Osteocyte (in vitro differentiated cells): Measurements from ENCODE around the gene KCNC3. TPM values are rescaled to one million over a fixed set of nuclear protein-coding genes. Genes with fewer than 3 reads are reported as not detected.

Experiments
- DNase-seq: peaks from one replicate; pipeline ENCODE4 v3.0.0; 2021; ENCODE audit warnings: mixed read lengths; ENCODE audit not compliant: unreplicated experiment; ENCODE audit errors: extremely low spot score
- H3K27ac Mint-ChIP-seq: one replicate; pipeline ENCODE4 v1.8.0; 2021; ENCODE audit warnings: mild to moderate bottlenecking, mixed read lengths; ENCODE audit not compliant: unreplicated experiment
- H3K27me3 Mint-ChIP-seq: one replicate; pipeline ENCODE4 v1.8.0; 2021; ENCODE audit warnings: mixed read lengths; ENCODE audit not compliant: unreplicated experiment
- H3K36me3 Mint-ChIP-seq: one replicate; pipeline ENCODE4 v1.8.0; 2021; ENCODE audit warnings: mixed read lengths; ENCODE audit not compliant: unreplicated experiment
- H3K4me1 Mint-ChIP-seq: one replicate; pipeline ENCODE4 v1.8.0; 2021; ENCODE audit warnings: mixed read lengths; ENCODE audit not compliant: unreplicated experiment
- H3K4me3 Mint-ChIP-seq: one replicate; pipeline ENCODE4 v1.8.0; 2021; ENCODE audit warnings: mild to moderate bottlenecking, moderate library complexity, mixed read lengths; ENCODE audit not compliant: unreplicated experiment
- H3K9me3 Mint-ChIP-seq: one replicate; pipeline ENCODE4 v1.8.0; 2021; ENCODE audit warnings: mixed read lengths; ENCODE audit not compliant: unreplicated experiment
- CTCF ChIP-seq: fragments of 200-600 bp; sonication (generic); IDR thresholded peaks from 2 replicates; pipeline ENCODE4 v1.5.0; 2021; ENCODE audit warnings: antibody characterized with exemption, mild to moderate bottlenecking, moderate library complexity
- total RNA-seq: library from RNA; stranded (reverse); gene quantifications from 2 replicates; pipeline ENCODE4 v1.2.1, GENCODE V29; 2021

The KCNC3 gene
- total RNA-seq, 1 donor from 2014 or later = 1.2 TPM

- Mint-ChIP-seq H3K27me3 (peaks cover 27% of the 10 kb centered on the region), H3K4me3 (peak overlapping the region; percentile 10), H3K36me3 (no peaks in the 10 kb centered on the region), H3K9me3 (peaks cover 12% of the 10 kb centered on the region), H3K4me1 (peaks cover 17% of the 10 kb centered on the region), H3K27ac (no peak overlapping the region)
- no peak for TF ChIP-seq CTCF
- no peak for DNase-seq
These were observed 5.7 kb upstream of the KCNC3 start for GRCh38 chr19:50334741-50335421.

DNA sequence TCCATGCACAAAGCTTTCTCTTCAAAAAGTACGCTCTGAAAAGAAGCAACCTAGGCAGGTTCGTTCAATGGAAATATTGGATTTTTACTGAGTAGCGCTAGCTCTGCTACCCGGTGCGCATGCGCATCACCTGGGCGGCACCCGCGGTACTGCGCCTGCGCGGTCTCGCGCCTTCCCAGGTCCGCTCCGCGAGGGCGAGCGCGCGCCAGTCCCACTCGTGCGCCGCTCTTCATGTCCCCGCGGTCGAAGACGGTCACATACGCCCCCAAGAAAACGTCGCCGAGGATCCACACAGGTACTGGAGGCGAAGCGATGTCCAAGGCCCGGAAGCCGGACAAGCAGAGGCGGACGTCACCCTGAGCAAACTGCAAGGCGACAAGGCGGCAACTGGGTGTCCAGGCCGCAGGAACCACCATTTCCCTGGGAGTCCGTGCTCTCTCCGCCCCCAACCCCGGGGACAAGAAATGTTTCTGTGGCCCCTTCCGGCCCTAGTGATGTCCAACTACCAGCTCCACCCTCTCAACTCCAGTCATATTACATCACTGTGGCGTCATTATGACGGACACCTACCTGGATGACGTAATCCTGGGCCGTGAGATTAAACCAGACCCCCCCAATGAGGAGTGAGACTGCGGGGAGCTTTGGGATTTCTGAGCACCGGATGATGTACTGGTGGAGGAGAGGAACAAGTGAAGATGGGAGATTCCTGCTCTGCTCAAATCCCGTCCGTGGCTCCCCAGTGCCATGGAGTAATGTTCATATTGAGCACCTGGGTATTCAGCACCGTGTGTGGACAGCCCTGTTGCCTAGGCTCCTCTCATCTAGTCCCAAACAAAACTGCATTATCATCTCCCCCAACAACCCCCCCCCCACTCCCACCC is 4.8 kb upstream of the KCNC3 start:
- Mint-ChIP-seq H3K27ac (peak overlapping the region; percentile 78), H3K4me3 (peak overlapping the region; percentile 82), H3K9me3 (peaks cover 8% of the 10 kb centered on the region), H3K36me3 (peaks cover 5% of the 10 kb centered on the region), H3K27me3 (peaks cover 36% of the 10 kb centered on the region), H3K4me1 (peaks cover 22% of the 10 kb centered on the region)
- peak; percentile 94 for DNase-seq
- no peak for TF ChIP-seq CTCF

GRCh38 chr19:50333235-50333736 is 4.1 kb upstream of the KCNC3 start:
- Mint-ChIP-seq H3K27ac (peak overlapping the region; percentile 78), H3K27me3 (peaks cover 36% of the 10 kb centered on the region), H3K9me3 (peaks cover 8% of the 10 kb centered on the region), H3K4me1 (peaks cover 22% of the 10 kb centered on the region), H3K4me3 (peak overlapping the region; percentile 82), H3K36me3 (peaks cover 5% of the 10 kb centered on the region)
- peak; percentile 91 for DNase-seq
- no peak for TF ChIP-seq CTCF

GRCh38 chr19:50332244-50333038 is 3.3 kb upstream of the KCNC3 start:
- TF ChIP-seq CTCF = no peak
- Mint-ChIP-seq H3K27ac (no peak overlapping the region), H3K4me1 (peaks cover 26% of the 10 kb centered on the region), H3K36me3 (peaks cover 7% of the 10 kb centered on the region), H3K27me3 (peaks cover 41% of the 10 kb centered on the region), H3K9me3 (peaks cover 8% of the 10 kb centered on the region), H3K4me3 (peak overlapping the region; percentile 22)
- DNase-seq = no peak
